RWPE2 (cell line): Measurements from ENCODE around the gene NKD1.
A peak's percentile ranks its signal among the peaks of the same experiment; 100 is the strongest.

Experiments used
- ATAC-seq: fragments of 200-7000 bp; cut with Tn5 transposase; 3 replicates; pipeline ENCODE4 v1.9.1; 2021; ENCODE audit warnings: low read depth
- DNase-seq: peaks from one replicate; pipeline ENCODE4 v3.0.0-alpha.2; 2020; ENCODE audit warnings: low spot score
- H3K27ac ChIP-seq: fragments of 450-650 bp; 2 replicates; pipeline ENCODE4 v1.5.1; 2017; ENCODE audit warnings: mild to moderate bottlenecking; ENCODE audit not compliant: poor library complexity, severe bottlenecking
- H3K27me3 ChIP-seq: fragments of 250-450 bp; sonication (Bioruptor Pico); 2 replicates; pipeline ENCODE4 v1.5.1; 2021; ENCODE audit warnings: mild to moderate bottlenecking, moderate library complexity; ENCODE audit not compliant: insufficient read depth, poor library complexity, severe bottlenecking
- H3K36me3 ChIP-seq: fragments of 250-450 bp; sonication (Bioruptor Pico); 2 replicates; pipeline ENCODE4 v1.5.1; 2020; ENCODE audit warnings: low read depth, mild to moderate bottlenecking, moderate library complexity
- H3K4me1 ChIP-seq: fragments of 250-450 bp; sonication (Bioruptor Pico); 2 replicates; pipeline ENCODE4 v1.5.1; 2021; ENCODE audit warnings: mild to moderate bottlenecking, moderate library complexity; ENCODE audit not compliant: insufficient read depth, poor library complexity, severe bottlenecking
- H3K4me3 ChIP-seq: fragments of 250-450 bp; sonication (Bioruptor Pico); 2 replicates; pipeline ENCODE4 v1.5.1; 2021; ENCODE audit warnings: mild to moderate bottlenecking, moderate library complexity; ENCODE audit not compliant: severe bottlenecking
- H3K9me3 ChIP-seq: fragments of 250-450 bp; sonication (Bioruptor Pico); 2 replicates; pipeline ENCODE4 v1.5.1; 2021; ENCODE audit warnings: mild to moderate bottlenecking, moderate library complexity; ENCODE audit not compliant: severe bottlenecking
- CTCF ChIP-seq: fragments of 450-650 bp; IDR thresholded peaks from one replicate; pipeline ENCODE4 v1.5.1; 2017; ENCODE audit warnings: mild to moderate bottlenecking, moderate library complexity; ENCODE audit not compliant: poor library complexity, severe bottlenecking

NKD1 gene

GRCh38 chr16:50666658-50667496 is 118.7 kb downstream of the NKD1 start:
- no peak for TF ChIP-seq CTCF
- no peak overlapping the region for H3K27ac ChIP-seq
- DNase-seq = no peak

GRCh38 chr16:50667497-50668367 is 119.5 kb downstream of the NKD1 start:
- H3K27ac ChIP-seq = no peak overlapping the region
- ATAC-seq (no peak), DNase-seq (no peak)
- H3K4me1 ChIP-seq = no peaks in the 10 kb centered on the region
- no peaks in the 10 kb centered on the region for H3K27me3 ChIP-seq
- H3K4me3 ChIP-seq = no peak overlapping the region
- H3K9me3 ChIP-seq = peaks cover 7% of the 10 kb centered on the region
- peak; percentile 15 for TF ChIP-seq CTCF
- H3K36me3 ChIP-seq = no peaks in the 10 kb centered on the region

More at GRCh38 chr16:50666658-50667496, 118.7 kb downstream of the NKD1 start:
- H3K36me3 ChIP-seq = no peaks in the 10 kb centered on the region
- H3K27me3 ChIP-seq = no peaks in the 10 kb centered on the region
- no peak for ATAC-seq
- H3K4me1 ChIP-seq = no peaks in the 10 kb centered on the region
- peaks cover 3% of the 10 kb centered on the region for H3K9me3 ChIP-seq
- H3K4me3 ChIP-seq = no peak overlapping the region

- DNase-seq = no peak
- H3K9me3 ChIP-seq = peaks cover 7% of the 10 kb centered on the region
- no peak for ATAC-seq
- no peaks in the 10 kb centered on the region for H3K27me3 ChIP-seq
- H3K4me1 ChIP-seq = no peaks in the 10 kb centered on the region
- no peak for TF ChIP-seq CTCF
- no peaks in the 10 kb centered on the region for H3K36me3 ChIP-seq
- H3K27ac ChIP-seq = no peak overlapping the region
- no peak overlapping the region for H3K4me3 ChIP-seq
These were observed 120.3 kb downstream of the NKD1 start for GRCh38 chr16:50668368-50669008.

GRCh38 chr16:50669741-50670140 is 121.5 kb downstream of the NKD1 start:
- no peaks in the 10 kb centered on the region for H3K4me1 ChIP-seq
- H3K27ac ChIP-seq = no peak overlapping the region
- no peak for ATAC-seq
- DNase-seq = no peak
- no peak overlapping the region for H3K4me3 ChIP-seq
- no peaks in the 10 kb centered on the region for H3K27me3 ChIP-seq
- peaks cover 7% of the 10 kb centered on the region for H3K9me3 ChIP-seq
- no peaks in the 10 kb centered on the region for H3K36me3 ChIP-seq
- no peak for TF ChIP-seq CTCF
